HepG2 (cell line): ENCODE data around the gene EFNA2. TPM values are rescaled to one million over a fixed set of nuclear protein-coding genes. Genes with fewer than 3 reads are reported as not detected.

Source experiments
- DMAP1 ChIP-seq: IDR thresholded peaks from 2 replicates; pipeline ENCODE4 v1.6.1; 2016
- FOXO1 ChIP-seq: sonication (generic); formaldehyde crosslinking; IDR thresholded peaks from 2 replicates; pipeline ENCODE4 v1.4.0; 2020; ENCODE audit warnings: missing genetic modification reagents
- GATAD1 ChIP-seq: IDR thresholded peaks from 2 replicates; pipeline ENCODE4 v1.6.1; 2016; ENCODE audit warnings: missing genetic modification reagents, missing compliant biosample characterization
- ISL2 ChIP-seq: sonication (generic); formaldehyde crosslinking; IDR thresholded peaks from 2 replicates; pipeline ENCODE4 v1.5.0; 2020; ENCODE audit warnings: missing genetic modification reagents
- JDP2 ChIP-seq: sonication (generic); formaldehyde crosslinking; IDR thresholded peaks from 2 replicates; pipeline ENCODE4 v1.8.1; 2022; ENCODE audit warnings: missing genetic modification reagents, borderline replicate concordance
- MXD1 ChIP-seq: sonication (generic); formaldehyde crosslinking; IDR thresholded peaks from 2 replicates; pipeline ENCODE4 v1.4.0; 2020; ENCODE audit warnings: mild to moderate bottlenecking, missing genetic modification reagents
- MYC ChIP-seq: sonication (generic); formaldehyde crosslinking; IDR thresholded peaks from 2 replicates; pipeline ENCODE4 v1.9.0; 2021; ENCODE audit warnings: missing genetic modification reagents, borderline replicate concordance
- PHF21A ChIP-seq: sonication (generic); formaldehyde crosslinking; IDR thresholded peaks from 2 replicates; pipeline ENCODE4 v1.5.0; 2020; ENCODE audit warnings: mild to moderate bottlenecking, missing genetic modification reagents
- PRDM15 ChIP-seq: sonication (generic); formaldehyde crosslinking; IDR thresholded peaks from 2 replicates; pipeline ENCODE4 v1.4.0; 2020; ENCODE audit warnings: missing genetic modification reagents
- SIN3A ChIP-seq: IDR thresholded peaks from 2 replicates; pipeline ENCODE4 v1.6.1; 2011; ENCODE audit warnings: low read depth, mild to moderate bottlenecking, control low read depth, low read length, borderline replicate concordance
- SNAPC4 ChIP-seq: sonication (generic); formaldehyde crosslinking; IDR thresholded peaks from 2 replicates; pipeline ENCODE4 v1.4.0; 2020; ENCODE audit warnings: mild to moderate bottlenecking, missing genetic modification reagents
- TBP ChIP-seq: sonication (generic); formaldehyde crosslinking; IDR thresholded peaks from 2 replicates; pipeline ENCODE4 v1.5.0; 2020; ENCODE audit warnings: missing genetic modification reagents
- TMF1 ChIP-seq: sonication (generic); formaldehyde crosslinking; IDR thresholded peaks from 2 replicates; pipeline ENCODE4 v1.8.1; 2022; ENCODE audit warnings: low read depth, missing genetic modification reagents
- YEATS2 ChIP-seq: sonication (generic); formaldehyde crosslinking; IDR thresholded peaks from 2 replicates; pipeline ENCODE4 v1.4.0; 2020; ENCODE audit warnings: missing genetic modification reagents, borderline replicate concordance
- ZBTB2 ChIP-seq: sonication (generic); formaldehyde crosslinking; IDR thresholded peaks from 2 replicates; pipeline ENCODE4 v1.8.0; 2022; ENCODE audit warnings: low read depth, missing genetic modification reagents
- polyA plus RNA-seq, 8 experiments: library from polyadenylated mRNA; depleted of rRNA in 3 of 8; stranded (reverse) in 7 of 8; unstranded in 1 of 8; fragments of >200 nt; fragmentation: Illumina TruSeq in 4 of 8; extraction: Trizol in 4 of 8; gene quantifications; 2 replicates each; pipeline versions ENCODE4 v1.2.1 to v1.2.3, GENCODE V29; 2011 to 2016; ENCODE audit warnings: low read depth in 4 of 8, missing spikeins in 1 of 8, mixed read lengths in 1 of 8; ENCODE audit not compliant: insufficient read depth in 1 of 8
- total RNA-seq, 5 experiments: library from RNA; depleted of rRNA; stranded (reverse); fragments of >200 nt; fragmentation: Illumina TruSeq; extraction: Trizol; gene quantifications; 2 replicates each; pipeline ENCODE4 v1.2.3, GENCODE V29; 2016; ENCODE audit warnings: low read depth in 1 of 5

Gene EFNA2
- total and polyA plus RNA-seq, 2 of the 13 experiments (the other 11 are each of a cell fraction or from before 2014, with no cell fraction given) = 6.0 to 9.9 TPM

- TF ChIP-seq YEATS2 (CRISPR knock-in tag) = peak; percentile 60; the same call in 1 of the 2 replicates
- TF ChIP-seq DMAP1 (CRISPR knock-in tag) = 0 out of 2 replicates have a peak, but pooled peaks have one; percentile 26
- TF ChIP-seq ISL2 (CRISPR knock-in tag) = peak; percentile 41; the same call in 1 of the 2 replicates
- peak; percentile 45 for TF ChIP-seq MYC (CRISPR knock-in tag)
- TF ChIP-seq MXD1 = peak; percentile 66; the same call in 1 of the 2 replicates
- TF ChIP-seq FOXO1 (CRISPR knock-in tag) = peak; percentile 25; the same call in 1 of the 2 replicates
- no peak for TF ChIP-seq JDP2
- TF ChIP-seq TMF1 = peak; percentile 44; the same call in 1 of the 2 replicates
- 0 out of 2 replicates have a peak, but pooled peaks have one; percentile 36 for TF ChIP-seq SNAPC4 (CRISPR knock-in tag)
- peak; percentile 95 for TF ChIP-seq ZBTB2 (CRISPR knock-in tag)
- TF ChIP-seq GATAD1 (CRISPR knock-in tag) = peak; percentile 91
- TF ChIP-seq TBP (CRISPR knock-in tag) = 0 out of 2 replicates have a peak, but pooled peaks have one; percentile 70
- peak; percentile 50; the same call in 1 of the 2 replicates for TF ChIP-seq PRDM15 (CRISPR knock-in tag)
- TF ChIP-seq PHF21A (CRISPR knock-in tag) = peak; percentile 62; the same call in 1 of the 2 replicates
- TF ChIP-seq SIN3A = no peak
Measured at GRCh38 chr19:1241417-1242095, 44.1 kb upstream of the EFNA2 start, which contains the start of gene ATP5F1D (continued).
